Keratinocyte (primary cell): ENCODE data around the gene ATP6V0B. TPM values are rescaled to one million over a fixed set of nuclear protein-coding genes. Genes with fewer than 3 reads are reported as not detected.

Experiments
- DNase-seq: peaks from one replicate; pipeline ENCODE4 v3.0.0-alpha.2; 2011; ENCODE audit warnings: low read depth, missing footprints, low spot score
- FAIRE-seq: peaks from 2 replicates; lab custom pipeline; 2011; peaks lifted over from hg19 to GRCh38; lab: Jason Lieb, UNC
- H2AFZ ChIP-seq: 2 replicates; pipeline ENCODE4 v1.6.0; 2012; ENCODE audit warnings: low read length, control low read depth, inconsistent platforms; ENCODE audit not compliant: control insufficient read depth
- H3K27ac ChIP-seq: 2 replicates; pipeline ENCODE4 v1.5.1; 2011; ENCODE audit warnings: low read length; ENCODE audit not compliant: control insufficient read depth, insufficient read depth
- H3K27me3 ChIP-seq: 3 replicates; pipeline ENCODE4 v1.6.0; 2011; ENCODE audit warnings: low read length; ENCODE audit not compliant: control insufficient read depth, insufficient read depth; ENCODE audit errors: extremely low read depth
- H3K36me3 ChIP-seq, 2 experiments: 2 replicates in 1 of 2; 3 replicates in 1 of 2; pipeline ENCODE4 v1.5.1; 2011; ENCODE audit warnings: low read length in 2 of 2, mild to moderate bottlenecking in 1 of 2; ENCODE audit not compliant: control insufficient read depth in 2 of 2, insufficient read depth in 2 of 2; ENCODE audit errors: extremely low read depth in 1 of 2
- H3K4me1 ChIP-seq: 3 replicates; pipeline ENCODE4 v1.5.1; 2011; ENCODE audit warnings: low read length; ENCODE audit not compliant: control insufficient read depth, insufficient read depth; ENCODE audit errors: extremely low read depth
- H3K4me2 ChIP-seq: 3 replicates; pipeline ENCODE4 v1.6.0; 2011; ENCODE audit warnings: low read depth, low read length; ENCODE audit not compliant: control insufficient read depth, insufficient read depth; ENCODE audit errors: extremely low read depth
- H3K4me3 ChIP-seq, 3 experiments: fragments of 200-600 bp in 1 of 3; sonication (generic) in 1 of 3; 2 replicates in 2 of 3; 3 replicates in 1 of 3; pipeline ENCODE4 v1.5.1; 2011 to 2016; ENCODE audit warnings: low read length in 3 of 3, mild to moderate bottlenecking in 3 of 3, control low read depth in 2 of 3, inconsistent platforms in 1 of 3, low read depth in 1 of 3, mixed read lengths in 1 of 3, mixed run types in 1 of 3, moderate library complexity in 1 of 3; ENCODE audit not compliant: control insufficient read depth in 2 of 3, insufficient read depth in 2 of 3; ENCODE audit errors: extremely low read depth in 1 of 3
- H3K79me2 ChIP-seq: 2 replicates; pipeline ENCODE4 v1.6.0; 2012; ENCODE audit warnings: low read length; ENCODE audit not compliant: control insufficient read depth, insufficient read depth
- H3K9ac ChIP-seq: 3 replicates; pipeline ENCODE4 v1.6.0; 2011; ENCODE audit warnings: low read length; ENCODE audit not compliant: control insufficient read depth, insufficient read depth; ENCODE audit errors: extremely low read depth
- H3K9me1 ChIP-seq: 3 replicates; pipeline ENCODE4 v1.6.0; 2011; ENCODE audit warnings: low read length; ENCODE audit not compliant: control insufficient read depth, insufficient read depth; ENCODE audit errors: extremely low read depth
- H3K9me3 ChIP-seq: 2 replicates; pipeline ENCODE4 v1.5.1; 2012; ENCODE audit warnings: low read depth, low read length; ENCODE audit not compliant: control insufficient read depth
- H4K20me1 ChIP-seq: 3 replicates; pipeline ENCODE4 v1.6.0; 2011; ENCODE audit warnings: low read length; ENCODE audit not compliant: control insufficient read depth, insufficient read depth; ENCODE audit errors: extremely low read depth
- EZH2 ChIP-seq: IDR thresholded peaks from one replicate; pipeline ENCODE4 v1.6.1; 2012; ENCODE audit warnings: inconsistent platforms, mild to moderate bottlenecking, low read length, moderate library complexity
- dilution Hi-C: fragments of 300-500 bp; cut with MboI; formaldehyde crosslinking; loops from one replicate; pipeline ENCODE4 v1.7.0; 2020; ENCODE audit warnings: low sequenced_read_pairs; ENCODE audit not compliant: extremely low pct_ligation_motif_present
- polyA plus RNA-seq, 5 experiments: library from polyadenylated mRNA; depleted of rRNA in 3 of 5; stranded (reverse) in 3 of 5; stranded (forward) in 1 of 5; unstranded in 1 of 5; fragments of >200 nt; gene quantifications; 1 replicate in 1 of 5; 2 replicates in 3 of 5; 3 replicates in 1 of 5; pipeline versions ENCODE4 v1.2.1 to v1.2.3, GENCODE V29; 2011 to 2012; ENCODE audit warnings: missing spikeins in 2 of 5, low read depth in 1 of 5, low replicate concordance in 1 of 5
- TF ChIP-seq, protein P1 (sequence below), 3 experiments: IDR thresholded peaks in 1 of 3; conservative IDR thresholded peaks in 1 of 3; optimal IDR thresholded peaks in 1 of 3; 2 replicates in 2 of 3; 3 replicates in 1 of 3; pipeline versions ENCODE3 to v1.5.1; 2011; ENCODE audit warnings: low read length in 3 of 3, mild to moderate bottlenecking in 3 of 3, moderate library complexity in 2 of 3, control low read depth in 1 of 3, inconsistent platforms in 1 of 3; ENCODE audit not compliant: insufficient read depth in 2 of 3; ENCODE audit errors: extremely low read depth in 1 of 3

The ATP6V0B gene
- polyA plus RNA-seq, 1 donor (not counting 4 experiments of a cell fraction or from before 2014, with no cell fraction given) = 195 TPM

DNA sequence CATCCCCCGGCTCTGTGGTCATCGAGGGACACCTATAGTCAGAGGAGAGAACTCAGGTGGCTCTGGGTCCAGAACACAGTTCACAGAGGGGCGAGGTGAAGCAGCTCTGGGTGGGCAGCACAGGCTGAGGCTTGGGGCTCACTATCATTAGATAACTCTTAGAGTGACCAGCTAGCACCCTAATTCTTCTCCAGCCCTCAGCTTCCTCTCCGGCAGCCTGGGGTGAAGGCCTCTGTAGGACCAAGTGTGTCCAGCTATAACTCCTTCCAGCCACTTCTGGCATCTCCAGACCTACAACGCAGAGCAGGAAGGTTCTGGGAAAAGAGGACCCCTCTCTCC lies 39.8 kb upstream of the ATP6V0B start:
- TF ChIP-seq, protein P1, sequence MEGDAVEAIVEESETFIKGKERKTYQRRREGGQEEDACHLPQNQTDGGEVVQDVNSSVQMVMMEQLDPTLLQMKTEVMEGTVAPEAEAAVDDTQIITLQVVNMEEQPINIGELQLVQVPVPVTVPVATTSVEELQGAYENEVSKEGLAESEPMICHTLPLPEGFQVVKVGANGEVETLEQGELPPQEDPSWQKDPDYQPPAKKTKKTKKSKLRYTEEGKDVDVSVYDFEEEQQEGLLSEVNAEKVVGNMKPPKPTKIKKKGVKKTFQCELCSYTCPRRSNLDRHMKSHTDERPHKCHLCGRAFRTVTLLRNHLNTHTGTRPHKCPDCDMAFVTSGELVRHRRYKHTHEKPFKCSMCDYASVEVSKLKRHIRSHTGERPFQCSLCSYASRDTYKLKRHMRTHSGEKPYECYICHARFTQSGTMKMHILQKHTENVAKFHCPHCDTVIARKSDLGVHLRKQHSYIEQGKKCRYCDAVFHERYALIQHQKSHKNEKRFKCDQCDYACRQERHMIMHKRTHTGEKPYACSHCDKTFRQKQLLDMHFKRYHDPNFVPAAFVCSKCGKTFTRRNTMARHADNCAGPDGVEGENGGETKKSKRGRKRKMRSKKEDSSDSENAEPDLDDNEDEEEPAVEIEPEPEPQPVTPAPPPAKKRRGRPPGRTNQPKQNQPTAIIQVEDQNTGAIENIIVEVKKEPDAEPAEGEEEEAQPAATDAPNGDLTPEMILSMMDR (optimal IDR thresholded peaks at IDR 0.05 in 1 of 3, IDR thresholded peaks at IDR 0.05 in 1 of 3, conservative IDR thresholded peaks at IDR 0.05 in 1 of 3; ENCODE audit: extremely low read depth in 1 of 3, insufficient read depth in 2 of 3, low read length in 3 of 3) = no peak
- no peak for TF ChIP-seq EZH2
- Histone ChIP-seq H3K4me3 (peak overlapping the region; percentile 66 to 95 (median 80)), H3K4me1 (peaks cover 64% of the 10 kb centered on the region), H3K4me2 (peak overlapping the region; percentile 97), H3K27ac (peak overlapping the region; percentile 81), H3K79me2 (peaks cover 39% of the 10 kb centered on the region), H3K27me3 (no peaks in the 10 kb centered on the region), H2AFZ (no peak overlapping the region), H4K20me1 (peaks cover 2% of the 10 kb centered on the region), H3K9ac (peak overlapping the region; percentile 89), H3K36me3 (peaks cover 7 to 26% of the 10 kb centered on the region in 2 experiments), H3K9me3 (no peaks in the 10 kb centered on the region), H3K9me1 (no peaks in the 10 kb centered on the region)
- FAIRE-seq = peak; percentile 5
- DNase-seq = no peak
- dilution Hi-C loops = loop anchor here (25.0 kb wide), 2 partner anchors 98 to 223 kb away; partner anchors contain the start of gene ST3GAL3

DNA sequence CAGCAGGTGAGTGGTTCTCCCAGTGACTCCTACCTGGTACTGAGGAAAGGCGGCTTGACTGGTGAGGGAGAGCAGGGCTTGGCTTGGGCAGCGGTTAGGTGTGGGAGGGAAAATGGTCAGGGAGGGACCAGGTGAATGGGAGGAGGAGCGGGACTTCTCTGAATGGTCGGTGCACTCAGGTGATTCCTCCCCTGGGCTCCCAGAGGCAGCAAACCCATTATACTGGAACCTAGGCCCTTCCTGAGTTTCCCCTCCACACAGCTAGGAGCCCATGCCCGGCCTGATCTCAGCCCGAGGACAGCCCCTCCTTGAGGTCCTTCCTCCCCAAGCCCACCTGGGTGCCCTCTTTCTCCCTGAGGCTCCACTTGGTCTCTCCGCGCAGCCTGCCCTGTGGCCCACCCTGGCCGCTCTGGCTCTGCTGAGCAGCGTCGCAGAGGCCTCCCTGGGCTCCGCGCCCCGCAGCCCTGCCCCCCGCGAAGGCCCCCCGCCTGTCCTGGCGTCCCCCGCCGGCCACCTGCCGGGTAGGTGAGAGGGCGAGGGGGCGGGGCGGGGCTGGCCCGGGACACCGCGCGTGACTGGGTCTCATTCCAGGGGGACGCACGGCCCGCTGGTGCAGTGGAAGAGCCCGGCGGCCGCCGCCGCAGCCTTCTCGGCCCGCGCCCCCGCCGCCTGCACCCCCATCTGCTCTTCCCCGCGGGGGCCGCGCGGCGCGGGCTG lies 38.9 kb upstream of the ATP6V0B start:
- TF ChIP-seq EZH2 = no peak
- TF ChIP-seq, protein P1 (optimal IDR thresholded peaks at IDR 0.05 in 1 of 3, IDR thresholded peaks at IDR 0.05 in 1 of 3, conservative IDR thresholded peaks at IDR 0.05 in 1 of 3; ENCODE audit: extremely low read depth in 1 of 3, insufficient read depth in 2 of 3, low read length in 3 of 3) = no peak
- DNase-seq (no peak), FAIRE-seq (peak; percentile 96)
- Histone ChIP-seq H3K9me1 (no peaks in the 10 kb centered on the region), H4K20me1 (peaks cover 2% of the 10 kb centered on the region), H2AFZ (no peak overlapping the region), H3K4me1 (peaks cover 55% of the 10 kb centered on the region), H3K4me3 (peak overlapping the region; percentile 66 to 95 (median 80)), H3K27me3 (no peaks in the 10 kb centered on the region), H3K9ac (peak overlapping the region; percentile 89), H3K27ac (peak overlapping the region; percentile 81), H3K4me2 (peak overlapping the region; percentile 97), H3K9me3 (no peaks in the 10 kb centered on the region), H3K36me3 (peaks cover 7 to 20% of the 10 kb centered on the region in 2 experiments), H3K79me2 (peaks cover 39% of the 10 kb centered on the region)
- dilution Hi-C loops = loop anchor here (25.0 kb wide), 2 partner anchors 99 to 224 kb away; partner anchors contain the start of gene ST3GAL3
